Chondrocyte (in vitro differentiated cells): ENCODE measurements around the gene GALNT17. TPM values are rescaled to one million over a fixed set of nuclear protein-coding genes. Genes with fewer than 3 reads are reported as not detected.

Experiments used
- DNase-seq: peaks from one replicate; pipeline ENCODE4 v3.0.0; 2021; ENCODE audit warnings: mixed read lengths, low spot score
- H3K27ac Mint-ChIP-seq: one replicate; pipeline ENCODE4 v1.8.0; 2021; ENCODE audit warnings: mild to moderate bottlenecking, moderate library complexity, mixed read lengths; ENCODE audit not compliant: unreplicated experiment
- H3K27me3 Mint-ChIP-seq: 2 replicates; pipeline ENCODE4 v1.8.0; 2021; ENCODE audit warnings: low read depth, mixed read lengths
- H3K36me3 Mint-ChIP-seq: 2 replicates; pipeline ENCODE4 v1.8.0; 2021; ENCODE audit warnings: low read depth, mixed read lengths
- H3K4me1 Mint-ChIP-seq: 2 replicates; pipeline ENCODE4 v1.8.0; 2021; ENCODE audit warnings: low read depth, mild to moderate bottlenecking, mixed read lengths
- H3K4me3 Mint-ChIP-seq: one replicate; pipeline ENCODE4 v1.8.0; 2021; ENCODE audit warnings: mild to moderate bottlenecking, moderate library complexity, mixed read lengths; ENCODE audit not compliant: unreplicated experiment
- H3K9me3 Mint-ChIP-seq: 2 replicates; pipeline ENCODE4 v1.8.0; 2021; ENCODE audit warnings: low read depth, mixed read lengths
- total RNA-seq: library from RNA; stranded (reverse); gene quantifications from 3 replicates; pipeline ENCODE4 v1.2.1, GENCODE V29; 2021
- TF ChIP-seq, protein P1 (sequence below): fragments of 200-600 bp; sonication (generic); IDR thresholded peaks from 2 replicates; pipeline ENCODE4 v1.5.0; 2021; ENCODE audit warnings: antibody characterized with exemption, mild to moderate bottlenecking, moderate library complexity

The GALNT17 gene
- total RNA-seq, 1 donor from 2014 or later = 24.4 TPM

DNA sequence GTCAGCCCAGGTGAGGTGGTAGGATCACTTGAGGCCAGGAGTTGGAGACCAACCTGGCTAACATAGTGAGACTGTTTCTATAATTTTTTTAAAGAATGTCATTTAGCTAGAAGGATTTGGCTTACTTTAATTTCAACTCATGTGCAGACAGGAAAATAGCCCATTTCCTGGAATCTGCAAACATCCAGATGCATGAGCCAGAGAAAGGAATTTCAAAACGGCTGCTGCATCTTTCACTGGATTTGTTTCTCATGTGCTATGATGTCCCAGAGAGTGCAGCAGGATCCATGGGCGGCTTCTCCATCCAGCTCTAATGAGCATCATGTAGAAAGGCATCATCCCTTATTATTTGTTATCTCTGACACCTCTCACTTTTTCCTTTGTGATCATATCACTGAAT, 149.3 kb downstream of the GALNT17 start:
- no peak overlapping the region for H3K27ac Mint-ChIP-seq
- H3K27me3 Mint-ChIP-seq = no peaks in the 10 kb centered on the region
- peaks cover 43% of the 10 kb centered on the region for H3K4me1 Mint-ChIP-seq
- no peaks in the 10 kb centered on the region for H3K36me3 Mint-ChIP-seq
- H3K9me3 Mint-ChIP-seq = no peaks in the 10 kb centered on the region
- H3K4me3 Mint-ChIP-seq = no peak overlapping the region
- TF ChIP-seq, protein P1, sequence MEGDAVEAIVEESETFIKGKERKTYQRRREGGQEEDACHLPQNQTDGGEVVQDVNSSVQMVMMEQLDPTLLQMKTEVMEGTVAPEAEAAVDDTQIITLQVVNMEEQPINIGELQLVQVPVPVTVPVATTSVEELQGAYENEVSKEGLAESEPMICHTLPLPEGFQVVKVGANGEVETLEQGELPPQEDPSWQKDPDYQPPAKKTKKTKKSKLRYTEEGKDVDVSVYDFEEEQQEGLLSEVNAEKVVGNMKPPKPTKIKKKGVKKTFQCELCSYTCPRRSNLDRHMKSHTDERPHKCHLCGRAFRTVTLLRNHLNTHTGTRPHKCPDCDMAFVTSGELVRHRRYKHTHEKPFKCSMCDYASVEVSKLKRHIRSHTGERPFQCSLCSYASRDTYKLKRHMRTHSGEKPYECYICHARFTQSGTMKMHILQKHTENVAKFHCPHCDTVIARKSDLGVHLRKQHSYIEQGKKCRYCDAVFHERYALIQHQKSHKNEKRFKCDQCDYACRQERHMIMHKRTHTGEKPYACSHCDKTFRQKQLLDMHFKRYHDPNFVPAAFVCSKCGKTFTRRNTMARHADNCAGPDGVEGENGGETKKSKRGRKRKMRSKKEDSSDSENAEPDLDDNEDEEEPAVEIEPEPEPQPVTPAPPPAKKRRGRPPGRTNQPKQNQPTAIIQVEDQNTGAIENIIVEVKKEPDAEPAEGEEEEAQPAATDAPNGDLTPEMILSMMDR = no peak
- DNase-seq = no peak

DNA sequence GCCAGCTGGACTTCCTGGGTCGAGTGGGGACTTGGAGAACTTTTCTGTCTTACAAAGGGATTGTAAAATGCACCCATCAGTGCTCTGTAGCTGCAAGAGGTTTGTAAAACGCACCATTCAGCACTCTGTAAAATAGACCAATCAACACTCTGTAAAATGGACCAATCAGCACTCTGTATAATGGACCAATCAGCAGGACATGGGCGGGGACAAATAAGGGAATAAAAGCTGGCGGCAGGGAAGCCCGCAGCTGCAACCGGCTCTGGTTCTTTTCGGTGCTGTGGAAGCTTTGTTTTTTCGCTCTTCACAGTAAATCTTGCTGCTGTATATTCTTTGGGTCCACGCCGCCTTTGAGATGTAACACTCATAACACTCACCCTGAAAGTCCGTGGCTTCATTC, 151.9 kb downstream of the GALNT17 start:
- no peak for DNase-seq
- no peak overlapping the region for H3K4me3 Mint-ChIP-seq
- no peaks in the 10 kb centered on the region for H3K9me3 Mint-ChIP-seq
- peaks cover 52% of the 10 kb centered on the region for H3K4me1 Mint-ChIP-seq
- TF ChIP-seq, protein P1 = no peak
- H3K27me3 Mint-ChIP-seq = no peaks in the 10 kb centered on the region
- no peaks in the 10 kb centered on the region for H3K36me3 Mint-ChIP-seq
- no peak overlapping the region for H3K27ac Mint-ChIP-seq

DNA sequence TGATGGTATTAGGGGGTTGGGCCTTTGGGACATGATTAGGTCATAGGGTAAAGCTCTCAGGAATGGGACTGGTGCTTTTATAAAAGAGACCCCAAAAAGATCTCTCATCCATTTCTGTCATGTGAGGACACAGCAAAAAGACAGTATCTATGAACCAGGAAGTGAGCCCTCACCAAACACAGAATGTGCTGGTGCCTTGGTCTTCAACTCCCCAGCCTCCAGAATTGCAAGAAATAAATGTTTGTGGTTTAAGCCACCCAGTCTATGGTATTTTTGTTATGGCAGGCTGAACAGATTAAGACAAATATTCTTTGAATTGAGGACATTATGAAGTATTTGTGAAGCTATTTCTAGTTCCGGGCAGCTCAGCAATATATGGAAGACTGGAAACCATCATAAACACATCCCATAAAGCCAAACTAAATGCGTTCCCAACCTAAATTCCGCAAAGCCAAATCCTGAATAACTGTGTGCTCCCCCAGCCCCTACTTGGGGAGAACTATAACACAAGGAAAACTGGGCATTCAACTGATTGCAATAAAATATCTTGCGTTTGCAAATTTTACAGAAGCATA, 153.7 kb downstream of the GALNT17 start:
- H3K9me3 Mint-ChIP-seq = no peaks in the 10 kb centered on the region
- TF ChIP-seq, protein P1 = no peak
- no peak overlapping the region for H3K4me3 Mint-ChIP-seq
- DNase-seq = no peak
- H3K27me3 Mint-ChIP-seq = no peaks in the 10 kb centered on the region
- H3K36me3 Mint-ChIP-seq = no peaks in the 10 kb centered on the region
- H3K27ac Mint-ChIP-seq = peak overlapping the region; percentile 80
- peaks cover 59% of the 10 kb centered on the region for H3K4me1 Mint-ChIP-seq

DNA sequence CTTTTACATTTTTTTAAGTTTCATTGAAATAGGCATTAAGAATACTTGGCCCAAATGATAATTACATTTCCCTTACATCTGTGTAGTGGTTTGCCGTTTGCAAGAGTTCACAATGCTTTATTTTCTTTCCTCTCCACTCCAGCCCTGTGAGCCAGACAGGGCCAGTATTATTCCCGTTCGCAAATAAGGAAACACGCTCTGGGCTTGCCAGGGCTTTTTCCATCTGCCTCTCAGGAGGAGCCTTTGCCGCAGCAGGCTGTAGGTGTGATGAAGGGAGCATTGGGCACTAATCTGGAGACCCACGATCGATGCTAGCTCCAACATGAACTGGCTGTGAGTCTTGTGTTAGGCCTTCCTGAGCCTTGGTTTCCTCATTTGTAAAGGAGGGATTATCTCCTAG, 154.4 kb downstream of the GALNT17 start:
- Mint-ChIP-seq H3K4me3 (no peak overlapping the region), H3K9me3 (no peaks in the 10 kb centered on the region), H3K27me3 (no peaks in the 10 kb centered on the region), H3K4me1 (peaks cover 54% of the 10 kb centered on the region), H3K36me3 (no peaks in the 10 kb centered on the region), H3K27ac (peak overlapping the region; percentile 84)
- no peak for DNase-seq
- TF ChIP-seq, protein P1 = no peak

DNA sequence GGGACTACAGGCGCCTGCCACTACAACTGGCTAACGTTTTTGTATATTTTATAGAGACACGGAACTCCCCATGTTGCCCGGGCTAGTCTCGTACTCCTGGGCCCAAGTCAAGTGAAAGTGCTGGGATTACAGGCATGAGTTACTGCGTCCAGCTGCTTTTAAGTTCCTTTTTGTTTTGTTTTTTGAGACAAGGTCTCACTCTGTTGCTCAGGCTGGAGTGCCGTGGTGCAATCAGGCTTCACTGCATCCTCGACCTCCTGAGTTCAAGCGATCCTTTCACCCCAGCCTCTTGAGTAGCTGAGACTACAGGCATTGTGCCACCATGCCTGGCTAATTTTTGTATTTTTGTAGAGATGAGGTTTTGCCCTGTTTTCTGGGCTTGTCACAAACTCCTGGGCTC, 155.0 kb downstream of the GALNT17 start:
- Mint-ChIP-seq H3K36me3 (no peaks in the 10 kb centered on the region), H3K27me3 (no peaks in the 10 kb centered on the region), H3K9me3 (no peaks in the 10 kb centered on the region), H3K4me3 (no peak overlapping the region), H3K27ac (peak overlapping the region; percentile 84), H3K4me1 (peaks cover 48% of the 10 kb centered on the region)
- TF ChIP-seq, protein P1 = no peak
- DNase-seq = no peak
